Activated CD8-positive, alpha-beta T cell treated with anti-CD3 and anti-CD28 coated beads, Interleukin-2, amount 10 ng/mL, durations not matched to agents 7 days and 5 days (primary cell): Measurements from ENCODE around the gene MSI2. TPM values are rescaled to one million over a fixed set of nuclear protein-coding genes. Genes with fewer than 3 reads are reported as not detected.

ENCODE experiments used
- ATAC-seq: fragments of 150-1000 bp; cut with Tn5 transposase; one replicate; pipeline ENCODE4 v1.10.0; 2021; ENCODE audit warnings: moderate library complexity
- CTCF ChIA-PET: fragments of 350-600 bp; sonication (Branson Sonifier 250); formaldehyde crosslinking; loops from one replicate; lab custom pipeline; 2021; ENCODE audit warnings: antibody characterized with exemption; lab: Charles Lee
- POLR2A ChIA-PET: fragments of 350-600 bp; sonication (Branson Sonifier 250); formaldehyde crosslinking; loops from one replicate; lab custom pipeline; 2021; ENCODE audit warnings: antibody characterized with exemption; lab: Charles Lee
- DNase-seq: peaks from one replicate; pipeline ENCODE4 v3.0.0-alpha.2; 2020
- H3K27ac Mint-ChIP-seq: one replicate; pipeline ENCODE4 v1.8.0; 2021; ENCODE audit warnings: mild to moderate bottlenecking, mixed read lengths
- H3K27me3 Mint-ChIP-seq: one replicate; pipeline ENCODE4 v1.8.0; 2021; ENCODE audit warnings: low read depth, mixed read lengths
- H3K36me3 Mint-ChIP-seq: one replicate; pipeline ENCODE4 v1.8.0; 2021; ENCODE audit warnings: low read depth, mixed read lengths
- H3K4me1 Mint-ChIP-seq: one replicate; pipeline ENCODE4 v1.8.0; 2021; ENCODE audit warnings: low read depth, mixed read lengths
- H3K4me3 Mint-ChIP-seq: one replicate; pipeline ENCODE4 v1.8.0; 2021; ENCODE audit warnings: mild to moderate bottlenecking, mixed read lengths
- H3K9me3 Mint-ChIP-seq: one replicate; pipeline ENCODE4 v1.8.0; 2022; ENCODE audit warnings: mixed read lengths; ENCODE audit not compliant: insufficient read depth
- total RNA-seq, 2 experiments: library from RNA; stranded (reverse); gene quantifications; one replicate each; pipeline ENCODE4 v1.2.3, GENCODE V29; 2021

Gene MSI2
- total RNA-seq, 2 experiments from 2014 or later = 123 to 125 TPM

GRCh38 chr17:57439651-57440050 lies 183.3 kb downstream of the MSI2 start:
- ChIA-PET POLR2A (interaction anchor here (0.7 to 5.6 kb wide), 6 partner anchors 11 to 160 kb away, joined by 3 to 35 read pairs (median 4); no protein-coding TSS in a partner anchor), CTCF (interaction anchor here (0.9 to 4.7 kb wide), 22 partner anchors 7 to 348 kb away, joined by 3 to 58 read pairs (median 4); no protein-coding TSS in a partner anchor)
- Mint-ChIP-seq H3K4me1 (peaks cover 70% of the 10 kb centered on the region), H3K4me3 (peak overlapping the region; percentile 38), H3K27me3 (no peaks in the 10 kb centered on the region), H3K9me3 (no peaks in the 10 kb centered on the region), H3K27ac (peak overlapping the region; percentile 93), H3K36me3 (peaks cover 23% of the 10 kb centered on the region)
- ATAC-seq (no peak), DNase-seq (no peak)

GRCh38 chr17:57440522-57441269 lies 184.4 kb downstream of the MSI2 start:
- DNase-seq (peak; percentile 81), ATAC-seq (peak; percentile 81)
- Mint-ChIP-seq H3K4me3 (peak overlapping the region; percentile 20), H3K36me3 (peaks cover 23% of the 10 kb centered on the region), H3K4me1 (peaks cover 77% of the 10 kb centered on the region), H3K27me3 (no peaks in the 10 kb centered on the region), H3K9me3 (no peaks in the 10 kb centered on the region), H3K27ac (peak overlapping the region; percentile 93)
- ChIA-PET POLR2A (interaction anchor here (0.6 to 5.6 kb wide), 6 partner anchors 10 to 160 kb away, joined by 3 to 35 read pairs (median 4); no protein-coding TSS in a partner anchor), CTCF (interaction anchor here (0.7 to 4.7 kb wide), 25 partner anchors 10 to 347 kb away, joined by 3 to 58 read pairs (median 3); no protein-coding TSS in a partner anchor)

GRCh38 chr17:57441270-57441600 lies 184.9 kb downstream of the MSI2 start:
- no peak for DNase-seq
- ChIA-PET CTCF (interaction anchor here (0.7 to 4.7 kb wide), 13 partner anchors 9 to 231 kb away, joined by 3 to 58 read pairs (median 7); no protein-coding TSS in a partner anchor), POLR2A (interaction anchor here (0.6 to 5.6 kb wide), 4 partner anchors 10 to 184 kb away, joined by 3 to 35 read pairs (median 5); no protein-coding TSS in a partner anchor)
- Mint-ChIP-seq H3K27me3 (no peaks in the 10 kb centered on the region), H3K4me3 (peak overlapping the region; percentile 8), H3K9me3 (no peaks in the 10 kb centered on the region), H3K36me3 (peaks cover 23% of the 10 kb centered on the region), H3K27ac (peak overlapping the region; percentile 93), H3K4me1 (peaks cover 80% of the 10 kb centered on the region)
- peak; percentile 8 for ATAC-seq

- ATAC-seq (no peak), DNase-seq (no peak)
- H3K4me1 Mint-ChIP-seq = peaks cover 78% of the 10 kb centered on the region
- ChIA-PET POLR2A (interaction anchor here (1.1 to 5.6 kb wide), 3 partner anchors 10 to 185 kb away, joined by 3 to 35 read pairs (median 5); no protein-coding TSS in a partner anchor), CTCF (interaction anchor here (2.7 to 4.7 kb wide), 4 partner anchors 13 to 199 kb away, joined by 11 to 58 read pairs (median 32); no protein-coding TSS in a partner anchor)
- H3K27me3 Mint-ChIP-seq = no peaks in the 10 kb centered on the region
- no peak overlapping the region for H3K4me3 Mint-ChIP-seq
- peak overlapping the region; percentile 93 for H3K27ac Mint-ChIP-seq
- H3K9me3 Mint-ChIP-seq = no peaks in the 10 kb centered on the region
- H3K36me3 Mint-ChIP-seq = peaks cover 24% of the 10 kb centered on the region
These were observed 186.1 kb downstream of the MSI2 start for GRCh38 chr17:57442401-57442823.

- Mint-ChIP-seq H3K27me3 (no peaks in the 10 kb centered on the region), H3K9me3 (no peaks in the 10 kb centered on the region), H3K4me1 (peaks cover 74% of the 10 kb centered on the region), H3K36me3 (peaks cover 22% of the 10 kb centered on the region), H3K27ac (peak overlapping the region; percentile 93), H3K4me3 (peak overlapping the region; percentile 13)
- peak; percentile 35 for ATAC-seq
- DNase-seq = peak; percentile 61
- POLR2A ChIA-PET = interaction anchor here (0.7 to 5.6 kb wide), 4 partner anchors 9 to 37 kb away, joined by 3 to 35 read pairs (median 4); no protein-coding TSS in a partner anchor
- CTCF ChIA-PET = interaction anchor here (1.0 to 4.7 kb wide), 4 partner anchors 12 to 229 kb away, joined by 3 to 33 read pairs (median 5); no protein-coding TSS in a partner anchor
These were observed 186.7 kb downstream of the MSI2 start for GRCh38 chr17:57442914-57443571.

- H3K4me3 Mint-ChIP-seq = no peak overlapping the region
- no peak for DNase-seq
- H3K9me3 Mint-ChIP-seq = no peaks in the 10 kb centered on the region
- CTCF ChIA-PET = interaction anchor here (1.0 to 4.7 kb wide), 4 partner anchors 11 to 228 kb away, joined by 3 to 33 read pairs (median 5); no protein-coding TSS in a partner anchor
- POLR2A ChIA-PET = interaction anchor here (0.9 to 5.6 kb wide), 3 partner anchors 8 to 37 kb away, joined by 3 to 35 read pairs (median 5); no protein-coding TSS in a partner anchor
- H3K27ac Mint-ChIP-seq = peak overlapping the region; percentile 93
- peaks cover 68% of the 10 kb centered on the region for H3K4me1 Mint-ChIP-seq
- H3K36me3 Mint-ChIP-seq = peaks cover 19% of the 10 kb centered on the region
- H3K27me3 Mint-ChIP-seq = no peaks in the 10 kb centered on the region
- ATAC-seq = no peak
These were observed 187.5 kb downstream of the MSI2 start for GRCh38 chr17:57443781-57444180.

GRCh38 chr17:57444682-57445450 lies 188.5 kb downstream of the MSI2 start:
- ChIA-PET CTCF (interaction anchor here (1.1 to 2.0 kb wide), 5 partner anchors 9 to 227 kb away, joined by 3 to 7 read pairs (median 4); no protein-coding TSS in a partner anchor), POLR2A (interaction anchor here (0.9 to 5.6 kb wide), 2 partner anchors 9 to 10 kb away, joined by 3 to 35 read pairs; no protein-coding TSS in a partner anchor)
- Mint-ChIP-seq H3K36me3 (peaks cover 16% of the 10 kb centered on the region), H3K4me3 (no peak overlapping the region), H3K27me3 (no peaks in the 10 kb centered on the region), H3K4me1 (peaks cover 61% of the 10 kb centered on the region), H3K27ac (no peak overlapping the region), H3K9me3 (no peaks in the 10 kb centered on the region)
- DNase-seq (no peak), ATAC-seq (no peak)

- ChIA-PET POLR2A (no interaction called here), CTCF (interaction anchor here (1.0 to 1.9 kb wide), 4 partner anchors 7 to 228 kb away, joined by 3 to 7 read pairs (median 4); no protein-coding TSS in a partner anchor)
- peaks cover 55% of the 10 kb centered on the region for H3K4me1 Mint-ChIP-seq
- no peak for DNase-seq
- H3K36me3 Mint-ChIP-seq = peaks cover 16% of the 10 kb centered on the region
- ATAC-seq = no peak
- no peak overlapping the region for H3K27ac Mint-ChIP-seq
- no peak overlapping the region for H3K4me3 Mint-ChIP-seq
- H3K9me3 Mint-ChIP-seq = no peaks in the 10 kb centered on the region
- H3K27me3 Mint-ChIP-seq = no peaks in the 10 kb centered on the region
These were observed 189.6 kb downstream of the MSI2 start for GRCh38 chr17:57445772-57446472.

GRCh38 chr17:57447357-57447989 lies 191.2 kb downstream of the MSI2 start:
- peaks cover 21% of the 10 kb centered on the region for H3K36me3 Mint-ChIP-seq
- H3K4me1 Mint-ChIP-seq = peaks cover 55% of the 10 kb centered on the region

More at GRCh38 chr17:57447357-57447989, 191.2 kb downstream of the MSI2 start:
- ATAC-seq (no peak), DNase-seq (no peak)
- H3K4me3 Mint-ChIP-seq = no peak overlapping the region
- no peak overlapping the region for H3K27ac Mint-ChIP-seq
- no peaks in the 10 kb centered on the region for H3K27me3 Mint-ChIP-seq
- ChIA-PET CTCF (interaction anchor here (1.5 to 2.0 kb wide), 2 partner anchors 8 to 205 kb away, joined by 5 to 6 read pairs; no protein-coding TSS in a partner anchor), POLR2A (no interaction called here)
- H3K9me3 Mint-ChIP-seq = no peaks in the 10 kb centered on the region
